GM12878 (cell line): ENCODE data around the gene KLHL25. TPM values are rescaled to one million over a fixed set of nuclear protein-coding genes. Genes with fewer than 3 reads are reported as not detected.

Experiments used
- ASH2L ChIP-seq: fragments of 300-600, 200-600 bp; sonication (generic); IDR thresholded peaks from 2 replicates; pipeline ENCODE4 v1.6.1; 2017; ENCODE audit warnings: low read depth, mild to moderate bottlenecking, borderline replicate concordance
- BMI1 ChIP-seq: fragments of 450-650 bp; IDR thresholded peaks from 2 replicates; pipeline ENCODE4 v1.6.1; 2016; ENCODE audit warnings: mild to moderate bottlenecking, moderate library complexity, borderline replicate concordance
- JUNB ChIP-seq: IDR thresholded peaks from 2 replicates; pipeline ENCODE4 v1.6.1; 2016; ENCODE audit warnings: antibody characterized with exemption, mild to moderate bottlenecking
- MXI1 ChIP-seq: fragments of 150-350 bp; IDR thresholded peaks from 2 replicates; pipeline ENCODE4 v1.6.1; 2011; ENCODE audit warnings: low read depth, mild to moderate bottlenecking, inconsistent platforms, low read length, improper control_type of control experiment
- NR2F1 ChIP-seq: fragments of 450-650 bp; conservative IDR thresholded peaks from 2 replicates; pipeline ENCODE4 v1.6.1; 2017; ENCODE audit warnings: mild to moderate bottlenecking
- NRF1 ChIP-seq: conservative IDR thresholded peaks from 2 replicates; pipeline ENCODE4 v1.6.1; 2011; ENCODE audit warnings: mild to moderate bottlenecking, low read depth, low read length, improper control_type of control experiment
- POLR2A ChIP-seq: IDR thresholded peaks from 2 replicates; pipeline ENCODE4 v1.6.1; 2011; ENCODE audit warnings: low read depth, mild to moderate bottlenecking, low read length
- PRDM15 ChIP-seq: fragments of 450-650 bp; formaldehyde crosslinking; IDR thresholded peaks from 2 replicates; pipeline ENCODE4 v1.4.0; 2020; ENCODE audit warnings: mild to moderate bottlenecking, moderate library complexity
- RELA ChIP-seq: fragments of 450-650 bp; IDR thresholded peaks from 2 replicates; pipeline ENCODE4 v1.8.0; 2014; ENCODE audit warnings: borderline replicate concordance; ENCODE audit not compliant: partially characterized antibody
- SMARCA5 ChIP-seq: fragments of 450-650 bp; IDR thresholded peaks from 2 replicates; pipeline ENCODE4 v1.6.1; 2017; ENCODE audit warnings: mild to moderate bottlenecking
- TCF12 ChIP-seq: IDR thresholded peaks from 2 replicates; pipeline ENCODE4 v1.6.1; 2011; ENCODE audit warnings: low read depth, mild to moderate bottlenecking, low read length
- TCF3 ChIP-seq: IDR thresholded peaks from 2 replicates; pipeline ENCODE4 v1.6.1; 2012; ENCODE audit warnings: low read depth, mild to moderate bottlenecking, low read length, borderline replicate concordance; ENCODE audit not compliant: insufficient read depth
- YY1 ChIP-seq: IDR thresholded peaks from 2 replicates; pipeline ENCODE4 v1.6.1; 2011; ENCODE audit warnings: low read depth, mild to moderate bottlenecking, low read length
- ZNF274 ChIP-seq: IDR thresholded peaks from one replicate; pipeline ENCODE4 v1.8.0; 2011; ENCODE audit not compliant: insufficient read length, insufficient read depth
- polyA plus RNA-seq, 11 experiments: library from polyadenylated mRNA; depleted of rRNA in 4 of 11; unstranded in 6 of 11; stranded (reverse) in 5 of 11; fragments of >200 nt; fragmentation: Nextera tagmentation in 4 of 11; fragmentation: Illumina TruSeq in 1 of 11; extraction: Ambion mirVana in 4 of 11; extraction: Trizol in 1 of 11; gene quantifications; 1 replicate in 1 of 11; 2 replicates in 10 of 11; pipeline versions ENCODE4 v1.2.1 to v1.2.3, GENCODE V29; 2011 to 2016; ENCODE audit warnings: inconsistent platforms in 2 of 11, missing spikeins in 2 of 11, low read depth in 1 of 11
- total RNA-seq, 4 experiments: library from RNA; depleted of rRNA in 3 of 4; stranded (reverse); fragments of >200 nt in 3 of 4; fragmentation: Illumina TruSeq in 1 of 4; extraction: Trizol in 1 of 4; gene quantifications; 2 replicates each; pipeline versions ENCODE4 v1.2.1 to v1.2.3, GENCODE V29; 2013 to 2021
- TF ChIP-seq, protein P1 (sequence below): fragments of 450-650 bp; IDR thresholded peaks from 2 replicates; pipeline ENCODE4 v1.6.1; 2018; ENCODE audit warnings: borderline replicate concordance, mild to moderate bottlenecking; ENCODE audit not compliant: partially characterized antibody
- TF ChIP-seq, protein P2 (sequence below): IDR thresholded peaks from 2 replicates; pipeline ENCODE4 v1.6.1; 2012; ENCODE audit warnings: low read depth, low read length, improper control_type of control experiment
- TF ChIP-seq, protein P3 (sequence below): fragments of 450-650 bp; IDR thresholded peaks from 2 replicates; pipeline ENCODE4 v1.6.1; 2017; ENCODE audit warnings: antibody characterized with exemption, mild to moderate bottlenecking, moderate library complexity

KLHL25 gene
- total and polyA plus RNA-seq, 10 of the 15 experiments (the other 5 are each of a cell fraction or from before 2014, with no cell fraction given), result 0.04 to 3.0 (median 2.1) TPM; not detected in 1

GRCh38 chr15:85840079-85840801 lies 45.5 kb upstream of the KLHL25 start (continued):
- TF ChIP-seq, protein P1, sequence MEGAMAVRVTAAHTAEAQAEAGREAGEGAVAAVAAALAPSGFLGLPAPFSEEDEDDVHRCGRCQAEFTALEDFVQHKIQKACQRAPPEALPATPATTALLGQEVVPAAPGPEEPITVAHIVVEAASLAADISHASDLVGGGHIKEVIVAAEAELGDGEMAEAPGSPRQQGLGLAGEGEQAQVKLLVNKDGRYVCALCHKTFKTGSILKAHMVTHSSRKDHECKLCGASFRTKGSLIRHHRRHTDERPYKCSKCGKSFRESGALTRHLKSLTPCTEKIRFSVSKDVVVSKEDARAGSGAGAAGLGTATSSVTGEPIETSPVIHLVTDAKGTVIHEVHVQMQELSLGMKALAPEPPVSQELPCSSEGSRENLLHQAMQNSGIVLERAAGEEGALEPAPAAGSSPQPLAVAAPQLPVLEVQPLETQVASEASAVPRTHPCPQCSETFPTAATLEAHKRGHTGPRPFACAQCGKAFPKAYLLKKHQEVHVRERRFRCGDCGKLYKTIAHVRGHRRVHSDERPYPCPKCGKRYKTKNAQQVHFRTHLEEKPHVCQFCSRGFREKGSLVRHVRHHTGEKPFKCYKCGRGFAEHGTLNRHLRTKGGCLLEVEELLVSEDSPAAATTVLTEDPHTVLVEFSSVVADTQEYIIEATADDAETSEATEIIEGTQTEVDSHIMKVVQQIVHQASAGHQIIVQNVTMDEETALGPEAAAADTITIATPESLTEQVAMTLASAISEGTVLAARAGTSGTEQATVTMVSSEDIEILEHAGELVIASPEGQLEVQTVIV, result no peak
- TF ChIP-seq ASH2L (no peak), PRDM15 (no peak), SMARCA5 (no peak; the same call in 1 of the 2 replicates), TCF3 (no peak), MXI1 (no peak; the same call in 1 of the 2 replicates), POLR2A (no peak), JUNB (no peak), YY1 (peak; percentile 75), ZNF274 (no peak), RELA (no peak), NR2F1 (no peak), TCF12 (peak; percentile 43; the same call in 1 of the 2 replicates), NRF1 (no peak), BMI1 (no peak)
- TF ChIP-seq, protein P2, sequence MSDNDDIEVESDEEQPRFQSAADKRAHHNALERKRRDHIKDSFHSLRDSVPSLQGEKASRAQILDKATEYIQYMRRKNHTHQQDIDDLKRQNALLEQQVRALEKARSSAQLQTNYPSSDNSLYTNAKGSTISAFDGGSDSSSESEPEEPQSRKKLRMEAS, result no peak
- TF ChIP-seq, protein P3, sequence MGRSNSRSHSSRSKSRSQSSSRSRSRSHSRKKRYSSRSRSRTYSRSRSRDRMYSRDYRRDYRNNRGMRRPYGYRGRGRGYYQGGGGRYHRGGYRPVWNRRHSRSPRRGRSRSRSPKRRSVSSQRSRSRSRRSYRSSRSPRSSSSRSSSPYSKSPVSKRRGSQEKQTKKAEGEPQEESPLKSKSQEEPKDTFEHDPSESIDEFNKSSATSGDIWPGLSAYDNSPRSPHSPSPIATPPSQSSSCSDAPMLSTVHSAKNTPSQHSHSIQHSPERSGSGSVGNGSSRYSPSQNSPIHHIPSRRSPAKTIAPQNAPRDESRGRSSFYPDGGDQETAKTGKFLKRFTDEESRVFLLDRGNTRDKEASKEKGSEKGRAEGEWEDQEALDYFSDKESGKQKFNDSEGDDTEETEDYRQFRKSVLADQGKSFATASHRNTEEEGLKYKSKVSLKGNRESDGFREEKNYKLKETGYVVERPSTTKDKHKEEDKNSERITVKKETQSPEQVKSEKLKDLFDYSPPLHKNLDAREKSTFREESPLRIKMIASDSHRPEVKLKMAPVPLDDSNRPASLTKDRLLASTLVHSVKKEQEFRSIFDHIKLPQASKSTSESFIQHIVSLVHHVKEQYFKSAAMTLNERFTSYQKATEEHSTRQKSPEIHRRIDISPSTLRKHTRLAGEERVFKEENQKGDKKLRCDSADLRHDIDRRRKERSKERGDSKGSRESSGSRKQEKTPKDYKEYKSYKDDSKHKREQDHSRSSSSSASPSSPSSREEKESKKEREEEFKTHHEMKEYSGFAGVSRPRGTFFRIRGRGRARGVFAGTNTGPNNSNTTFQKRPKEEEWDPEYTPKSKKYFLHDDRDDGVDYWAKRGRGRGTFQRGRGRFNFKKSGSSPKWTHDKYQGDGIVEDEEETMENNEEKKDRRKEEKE, result no peak
